ENCODE data around the gene PHF19. TPM values are rescaled to one million over a fixed set of nuclear protein-coding genes. Genes with fewer than 3 reads are reported as not detected.

PHF19 gene
- total RNA-seq, 2 experiments from 2014 or later, result 60.3 to 63.0 TPM

DNA sequence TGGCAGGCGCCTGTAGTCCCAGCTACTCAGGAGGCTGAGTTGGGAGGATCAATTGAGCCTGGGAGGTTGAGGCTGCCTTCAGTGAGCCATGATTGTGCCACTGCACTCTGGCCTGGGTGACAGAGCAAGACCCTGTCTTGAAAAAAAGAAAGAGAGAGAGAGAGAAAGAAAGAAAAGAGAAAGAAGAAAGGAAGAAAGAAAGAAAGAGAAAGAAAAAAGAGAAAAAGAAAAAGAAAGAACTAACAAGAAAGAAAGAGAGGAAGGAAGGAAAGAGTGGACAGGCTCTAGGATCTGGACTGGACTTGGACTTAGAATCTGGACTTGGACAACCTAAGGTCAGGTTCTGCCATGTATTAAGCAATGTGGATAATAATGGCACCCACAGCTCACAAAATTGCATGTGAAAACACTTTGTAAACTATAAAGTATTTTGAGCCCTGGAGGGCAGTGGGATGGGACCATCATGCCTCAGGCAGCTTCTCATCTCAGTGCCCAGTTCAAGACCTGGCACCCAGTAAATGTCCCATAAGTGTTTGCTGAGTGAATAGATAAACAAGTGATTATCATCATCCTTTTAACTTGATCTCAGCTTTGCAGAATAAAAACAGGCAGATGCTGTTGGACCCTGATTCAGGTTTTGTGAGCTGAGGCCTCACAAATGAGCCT lies 12.8 kb upstream of the PHF19 start:
- intact Hi-C loops (cut with DNase I, micrococcal nuclease), result loop anchor here (1.0 to 5.0 kb wide), 5 partner anchors 10 to 43 kb away; partner anchors contain the start of gene TRAF1 (in 1 of the 2)
- ChIA-PET CTCF (interaction anchor here (1.0 to 4.1 kb wide), 4 partner anchors 12 to 92 kb away, joined by 3 to 23 read pairs (median 8); partner anchors contain the start of gene PHF19), POLR2A (interaction anchor here (0.6 to 36.2 kb wide), 18 partner anchors 13 to 457 kb away, joined by 3 to 1343 read pairs (median 10); partner anchors contain the start of genes FBXW2, PHF19, PSMD5 and RAB14)
- Mint-ChIP-seq H3K27ac (peak overlapping the region; percentile 98), H3K36me3 (ENCODE audit: low read depth) (no peaks in the 10 kb centered on the region), H3K4me3 (peak overlapping the region; percentile 84), H3K27me3 (no peaks in the 10 kb centered on the region), H3K9me3 (no peaks in the 10 kb centered on the region), H3K4me1 (ENCODE audit: low read depth) (peaks cover 71% of the 10 kb centered on the region)
- H3K4me1 ChIP-seq (ENCODE audit: insufficient read depth, low read length), result peaks cover 70% of the 10 kb centered on the region
- H3K4me3 ChIP-seq (ENCODE audit: low read length), result peak overlapping the region; percentile 17
- H3K36me3 ChIP-seq (ENCODE audit: insufficient read depth, low read length), result no peaks in the 10 kb centered on the region
- TF ChIP-seq, protein P1, sequence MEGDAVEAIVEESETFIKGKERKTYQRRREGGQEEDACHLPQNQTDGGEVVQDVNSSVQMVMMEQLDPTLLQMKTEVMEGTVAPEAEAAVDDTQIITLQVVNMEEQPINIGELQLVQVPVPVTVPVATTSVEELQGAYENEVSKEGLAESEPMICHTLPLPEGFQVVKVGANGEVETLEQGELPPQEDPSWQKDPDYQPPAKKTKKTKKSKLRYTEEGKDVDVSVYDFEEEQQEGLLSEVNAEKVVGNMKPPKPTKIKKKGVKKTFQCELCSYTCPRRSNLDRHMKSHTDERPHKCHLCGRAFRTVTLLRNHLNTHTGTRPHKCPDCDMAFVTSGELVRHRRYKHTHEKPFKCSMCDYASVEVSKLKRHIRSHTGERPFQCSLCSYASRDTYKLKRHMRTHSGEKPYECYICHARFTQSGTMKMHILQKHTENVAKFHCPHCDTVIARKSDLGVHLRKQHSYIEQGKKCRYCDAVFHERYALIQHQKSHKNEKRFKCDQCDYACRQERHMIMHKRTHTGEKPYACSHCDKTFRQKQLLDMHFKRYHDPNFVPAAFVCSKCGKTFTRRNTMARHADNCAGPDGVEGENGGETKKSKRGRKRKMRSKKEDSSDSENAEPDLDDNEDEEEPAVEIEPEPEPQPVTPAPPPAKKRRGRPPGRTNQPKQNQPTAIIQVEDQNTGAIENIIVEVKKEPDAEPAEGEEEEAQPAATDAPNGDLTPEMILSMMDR (IDR thresholded peaks at IDR 0.05), result peak; percentile 8
- no peaks in the 10 kb centered on the region for H3K27me3 ChIP-seq (ENCODE audit: control insufficient read depth in 1 of 2, insufficient read depth in 2 of 2, low read length in 2 of 2)
- no peaks in the 10 kb centered on the region for H3K9me3 ChIP-seq (ENCODE audit: control insufficient read depth in 1 of 2, insufficient read depth in 1 of 2, low read length in 2 of 2)
- DNase-seq, result no peak
- peak overlapping the region; percentile 86 to 88 for H3K27ac ChIP-seq (ENCODE audit: low read depth in 1 of 2, low read length in 2 of 2)
- no peak for ATAC-seq (ENCODE audit: poor library complexity)

DNA sequence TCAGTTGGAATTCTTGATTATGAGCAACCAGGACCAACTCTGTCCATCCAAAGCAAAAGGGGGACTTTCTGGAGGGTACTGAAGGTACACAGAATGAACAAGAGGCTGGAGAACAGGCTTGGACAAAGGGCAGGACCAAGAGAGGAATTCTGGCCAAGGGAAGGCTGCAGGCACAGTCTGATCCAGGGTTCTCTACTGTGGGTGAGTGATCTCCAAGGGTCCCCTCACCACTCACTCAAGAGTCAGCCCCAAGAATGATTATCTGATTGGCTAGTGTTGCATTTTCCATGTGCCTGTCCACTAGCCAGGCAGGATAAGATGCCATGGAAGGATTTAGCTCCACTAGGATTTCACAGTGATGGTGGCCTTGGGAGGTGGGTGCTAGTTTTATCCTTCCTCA lies 11.6 kb upstream of the PHF19 start:
- POLR2A ChIA-PET, result interaction anchor here (0.9 to 36.2 kb wide), 7 partner anchors 12 to 313 kb away, joined by 3 to 1343 read pairs (median 89); partner anchors contain the start of genes FBXW2, PHF19, RAB14 and TRAF1

DNA sequence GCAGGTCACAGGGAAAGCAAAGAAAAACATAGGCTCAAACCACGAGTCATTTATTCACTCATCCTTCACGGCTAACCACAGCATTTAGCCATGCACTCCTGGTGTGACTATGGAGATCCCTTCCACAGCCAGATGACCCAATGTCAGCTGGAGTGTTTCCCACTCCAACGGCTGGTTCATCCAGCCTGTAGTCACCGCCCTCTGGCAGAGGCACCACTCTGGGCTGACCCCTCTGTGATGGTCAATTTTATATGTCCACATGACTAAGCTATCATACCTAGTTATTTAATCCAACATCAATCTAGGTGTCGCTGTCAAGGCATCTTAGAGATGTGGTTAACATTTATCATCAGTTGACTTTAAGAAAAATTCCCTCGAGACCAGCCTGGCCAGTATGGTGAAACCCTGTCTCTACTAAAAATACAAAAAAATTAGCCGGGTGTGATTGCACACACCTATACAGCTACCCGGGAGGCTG lies 9.5 kb upstream of the PHF19 start:
- intact Hi-C loops (cut with DNase I, micrococcal nuclease), result no loop called here
- H3K9me3 Mint-ChIP-seq, result no peaks in the 10 kb centered on the region
- H3K4me3 Mint-ChIP-seq, result no peak overlapping the region
- TF ChIP-seq, protein P1 (IDR thresholded peaks at IDR 0.05), result no peak
- H3K27me3 Mint-ChIP-seq, result no peaks in the 10 kb centered on the region
- ChIA-PET CTCF (interaction anchor here (1.2 kb wide), 1 partner anchor 40 kb away, joined by 3 read pairs; no protein-coding TSS in a partner anchor), POLR2A (interaction anchor here (0.8 to 36.2 kb wide), 6 partner anchors 10 to 94 kb away, joined by 3 to 1343 read pairs (median 46); partner anchors contain the start of gene TRAF1)
- no peak for ATAC-seq (ENCODE audit: poor library complexity)
- Histone ChIP-seq H3K27ac (ENCODE audit: low read depth in 1 of 2, low read length in 2 of 2) (no peak overlapping the region), H3K36me3 (ENCODE audit: insufficient read depth, low read length) (no peaks in the 10 kb centered on the region), H3K9me3 (ENCODE audit: control insufficient read depth in 1 of 2, insufficient read depth in 1 of 2, low read length in 2 of 2) (no peaks in the 10 kb centered on the region), H3K4me1 (ENCODE audit: insufficient read depth, low read length) (peaks cover 68% of the 10 kb centered on the region), H3K4me3 (ENCODE audit: low read length) (no peak overlapping the region), H3K27me3 (ENCODE audit: control insufficient read depth in 1 of 2, insufficient read depth in 2 of 2, low read length in 2 of 2) (no peaks in the 10 kb centered on the region)
- peaks cover 69% of the 10 kb centered on the region for H3K4me1 Mint-ChIP-seq (ENCODE audit: low read depth)
- DNase-seq, result no peak
- H3K27ac Mint-ChIP-seq, result peak overlapping the region; percentile 72
- no peaks in the 10 kb centered on the region for H3K36me3 Mint-ChIP-seq (ENCODE audit: low read depth)

More for the DNA sequence above, 11.6 kb upstream of the PHF19 start:
- ATAC-seq (ENCODE audit: poor library complexity), result no peak
- TF ChIP-seq, protein P1 (IDR thresholded peaks at IDR 0.05), result no peak
- Mint-ChIP-seq H3K9me3 (no peaks in the 10 kb centered on the region), H3K36me3 (ENCODE audit: low read depth) (no peaks in the 10 kb centered on the region), H3K27ac (peak overlapping the region; percentile 98), H3K4me1 (ENCODE audit: low read depth) (peaks cover 73% of the 10 kb centered on the region), H3K27me3 (no peaks in the 10 kb centered on the region), H3K4me3 (no peak overlapping the region)
- Histone ChIP-seq H3K4me1 (ENCODE audit: insufficient read depth, low read length) (peaks cover 69% of the 10 kb centered on the region), H3K9me3 (ENCODE audit: control insufficient read depth in 1 of 2, insufficient read depth in 1 of 2, low read length in 2 of 2) (no peaks in the 10 kb centered on the region), H3K27ac (ENCODE audit: low read depth in 1 of 2, low read length in 2 of 2) (peak overlapping the region; percentile 56 to 88), H3K4me3 (ENCODE audit: low read length) (no peak overlapping the region), H3K36me3 (ENCODE audit: insufficient read depth, low read length) (no peaks in the 10 kb centered on the region), H3K27me3 (ENCODE audit: control insufficient read depth in 1 of 2, insufficient read depth in 2 of 2, low read length in 2 of 2) (no peaks in the 10 kb centered on the region)
- intact Hi-C loops (cut with DNase I, micrococcal nuclease), result no loop called here
- DNase-seq, result no peak
- CTCF ChIA-PET, result no interaction called here

Measured in CD4-positive, alpha-beta T cell (primary cell).